Thoracic aorta (tissue), 2 donors: ENCODE results near the gene SNX20. TPM values are rescaled to one million over a fixed set of nuclear protein-coding genes. Genes with fewer than 3 reads are reported as not detected.

Source experiments
- ATAC-seq: fragments of 150-250 bp; one replicate; pipeline ENCODE4 v1.8.0; 2017; ENCODE audit warnings: low read depth; ENCODE audit not compliant: insufficient number of reproducible peaks, low FRiP score
- DNase-seq: peaks from one replicate; pipeline ENCODE4 v3.0.0-alpha.2; 2020; ENCODE audit warnings: low spot score
- H3K27ac ChIP-seq, 2 donors: fragments of 200-600 bp; sonication (generic); 1 replicate in 1 of 2; 2 replicates in 1 of 2; pipeline ENCODE4 v1.5.1; 2016; ENCODE audit warnings: mild to moderate bottlenecking in 2 of 2, moderate library complexity in 2 of 2
- H3K27me3 ChIP-seq: fragments of 200-600 bp; sonication (generic); replicated peaks from 2 replicates; pipeline ENCODE4 v1.6.0; 2016; ENCODE audit warnings: mild to moderate bottlenecking; ENCODE audit not compliant: insufficient read depth
- H3K36me3 ChIP-seq: fragments of 200-600 bp; sonication (generic); one replicate; pipeline ENCODE4 v1.5.1; 2016
- H3K4me1 ChIP-seq, 2 donors: fragments of 200-600 bp; sonication (generic); 1 replicate in 1 of 2; 2 replicates in 1 of 2; pipeline versions ENCODE4 v1.5.1 to v1.6.0; 2016; ENCODE audit warnings: low read depth in 2 of 2, mild to moderate bottlenecking in 1 of 2; ENCODE audit not compliant: control insufficient read depth in 1 of 2
- H3K4me3 ChIP-seq: fragments of 200-600 bp; sonication (generic); 2 replicates; pipeline ENCODE4 v1.5.1; 2016; ENCODE audit warnings: mild to moderate bottlenecking
- H3K9me3 ChIP-seq: fragments of 200-600 bp; sonication (generic); 2 replicates; pipeline ENCODE4 v1.5.1; 2016
- CTCF ChIP-seq: fragments of 200-600 bp; sonication (generic); IDR thresholded peaks from one replicate; pipeline ENCODE4 v1.5.1; 2019; ENCODE audit warnings: antibody characterized with exemption
- total RNA-seq, 2 donors: library from RNA; depleted of rRNA; stranded (reverse); fragments of >200 nt; gene quantifications; one replicate each; pipeline versions ENCODE4 v1.1.0 to v1.2.3, GENCODE V29; 2016

The SNX20 gene
- total RNA-seq, 2 donors from 2014 or later = 3.3 to 4.6 TPM

DNA sequence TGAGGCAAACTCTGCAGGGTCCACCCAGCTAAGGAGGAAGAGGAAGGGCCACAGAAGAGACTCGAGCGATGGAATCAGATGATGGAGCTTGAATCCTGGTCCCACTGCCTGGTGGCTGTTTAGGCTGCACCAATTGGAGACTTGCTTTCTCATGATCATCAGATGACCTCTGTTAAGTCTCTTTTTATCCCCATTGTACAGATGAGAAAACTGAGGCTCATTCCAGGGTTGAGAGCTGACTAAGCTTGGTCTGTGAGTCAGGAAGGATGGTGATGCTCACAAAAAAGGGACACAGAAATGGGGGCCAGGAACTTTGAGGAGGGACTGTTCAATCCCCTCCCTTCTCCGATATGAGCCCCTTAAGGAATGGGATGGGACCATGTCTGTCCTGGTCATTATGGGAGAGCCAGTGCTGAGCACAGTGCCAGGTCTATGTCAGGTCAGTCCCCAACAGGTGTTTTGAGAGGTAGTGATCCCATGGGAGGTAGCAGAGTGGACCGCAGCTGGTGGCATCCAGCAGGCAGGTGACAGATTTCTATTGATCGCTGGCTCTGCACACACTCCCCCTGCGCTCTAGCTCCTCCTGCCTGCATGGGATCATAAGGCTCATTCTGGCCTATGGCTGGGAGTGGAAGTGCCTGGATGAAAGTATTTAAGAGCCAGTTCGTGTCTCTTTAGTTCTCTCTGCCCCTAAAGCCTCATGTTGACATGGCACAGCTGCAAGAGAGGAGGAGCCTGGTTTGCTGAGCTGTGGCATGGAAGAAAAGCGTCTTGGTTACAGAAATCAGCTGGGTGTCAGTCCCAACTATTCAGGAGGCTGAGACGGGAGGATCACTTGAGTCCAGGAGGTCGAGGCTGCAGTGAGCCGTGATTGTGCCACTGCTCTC, 27.2 kb downstream of the SNX20 start:
- no peaks in the 10 kb centered on the region for H3K27me3 ChIP-seq

GRCh38 chr16:50652836-50653425, 28.2 kb downstream of the SNX20 start:
- H3K27me3 ChIP-seq = no peaks in the 10 kb centered on the region
- DNase-seq (no peak), ATAC-seq (no peak)
- TF ChIP-seq CTCF = no peak
- H3K27ac ChIP-seq = no peak overlapping the region
- H3K36me3 ChIP-seq = no peaks in the 10 kb centered on the region
- no peaks in the 10 kb centered on the region for H3K9me3 ChIP-seq
- H3K4me1 ChIP-seq = no peaks in the 10 kb centered on the region
- no peak overlapping the region for H3K4me3 ChIP-seq

More for the DNA sequence above, 27.2 kb downstream of the SNX20 start:
- DNase-seq (no peak), ATAC-seq (no peak)
- no peak overlapping the region for H3K4me3 ChIP-seq
- no peak overlapping the region for H3K27ac ChIP-seq
- TF ChIP-seq CTCF = no peak
- no peaks in the 10 kb centered on the region for H3K4me1 ChIP-seq
- H3K9me3 ChIP-seq = no peaks in the 10 kb centered on the region
- H3K36me3 ChIP-seq = no peaks in the 10 kb centered on the region

DNA sequence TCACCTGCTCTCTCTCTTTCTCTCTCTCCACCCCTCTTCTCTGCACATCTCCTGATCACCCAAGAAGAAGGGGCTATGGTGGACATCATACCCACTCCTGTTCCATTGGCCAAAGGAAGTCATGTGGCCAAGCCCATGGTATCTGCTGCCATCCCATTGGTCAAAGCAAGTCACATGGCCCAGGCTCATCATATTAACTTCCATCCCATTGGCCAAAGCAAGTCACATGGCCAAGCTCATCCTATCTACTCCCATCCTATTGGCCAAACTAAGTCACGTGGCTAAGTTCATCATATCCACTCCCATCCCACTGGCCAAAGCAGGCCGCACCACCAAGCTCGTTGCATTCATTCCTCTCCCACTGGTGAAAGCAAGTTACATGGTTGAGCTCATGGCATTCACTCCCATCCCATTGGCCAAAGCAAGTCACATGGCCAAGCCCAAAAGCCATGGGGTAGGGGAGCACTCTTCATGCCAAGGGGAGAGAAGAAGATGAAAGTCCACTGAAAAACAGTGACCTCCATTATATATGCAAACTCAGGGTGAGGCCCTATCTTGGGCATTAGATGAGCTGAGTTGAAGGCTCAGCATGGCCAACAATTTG, 29.2 kb downstream of the SNX20 start:
- ATAC-seq = no peak
- H3K36me3 ChIP-seq = no peaks in the 10 kb centered on the region
- H3K27me3 ChIP-seq = no peaks in the 10 kb centered on the region
- H3K4me1 ChIP-seq = no peaks in the 10 kb centered on the region
- no peak overlapping the region for H3K4me3 ChIP-seq
- no peak overlapping the region for H3K27ac ChIP-seq
- DNase-seq = no peak
- H3K9me3 ChIP-seq = no peaks in the 10 kb centered on the region
- no peak for TF ChIP-seq CTCF

- no peak for ATAC-seq
- Histone ChIP-seq H3K27me3 (no peaks in the 10 kb centered on the region), H3K27ac (no peak overlapping the region), H3K4me1 (peaks cover 0 to 33% of the 10 kb centered on the region in 2 donors), H3K36me3 (no peaks in the 10 kb centered on the region), H3K4me3 (no peak overlapping the region), H3K9me3 (no peaks in the 10 kb centered on the region)
- TF ChIP-seq CTCF = no peak
- DNase-seq = no peak
Measured at GRCh38 chr16:50646345-50646744, 34.8 kb downstream of the SNX20 start.

GRCh38 chr16:50645563-50646220, 35.4 kb downstream of the SNX20 start:
- Histone ChIP-seq H3K36me3 (no peaks in the 10 kb centered on the region), H3K27me3 (no peaks in the 10 kb centered on the region), H3K4me3 (no peak overlapping the region), H3K4me1 (peaks cover 0 to 33% of the 10 kb centered on the region in 2 donors), H3K27ac (no peak overlapping the region), H3K9me3 (no peaks in the 10 kb centered on the region)
- no peak for TF ChIP-seq CTCF
- ATAC-seq = no peak
- no peak for DNase-seq
